GM12878 (cell line): ENCODE results near the gene NBEA. TPM values are rescaled to one million over a fixed set of nuclear protein-coding genes. Genes with fewer than 3 reads are reported as not detected.
"Not testable (repeated sequence)": the region's sequence is repeated elsewhere in the genome, so short reads cannot be mapped to it uniquely, and the experiment has no call there.

Experiments used
- ATAC-seq: fragments of 200-7000 bp; cut with Tn5 transposase; 3 replicates; pipeline ENCODE4 v1.9.1; 2020; ENCODE audit warnings: mild to moderate bottlenecking, moderate library complexity
- BruUV-seq: library from RNA; stranded (reverse); fragments of 400-500 nt; replicated peaks from 2 replicates; lab custom pipeline; 2021; lab: Mats Ljungman, UMichigan
- CTCF ChIA-PET: fragments of 300-600 bp; sonication (Branson Sonifier 250); formaldehyde crosslinking; extraction: SDS; loops from one replicate; lab custom pipeline; 2021; ENCODE audit warnings: inconsistent platforms; lab: Yijun Ruan, JAX
- POLR2A ChIA-PET: fragments of 350-600 bp; formaldehyde crosslinking; extraction: SDS; loops from one replicate; lab custom pipeline; 2021; ENCODE audit warnings: inconsistent platforms; lab: Charles Lee
- RAD21 ChIA-PET: fragments of 300-600 bp; sonication (Branson Sonifier 250); formaldehyde crosslinking; loops from one replicate; lab custom pipeline; 2023; ENCODE audit warnings: antibody characterized with exemption; ENCODE audit not compliant: unreplicated experiment; lab: Charles Lee
- SMC1A ChIA-PET: fragments of 300-600 bp; sonication (Branson Sonifier 250); formaldehyde crosslinking; loops from one replicate; lab custom pipeline; 2023; ENCODE audit not compliant: unreplicated experiment, uncharacterized antibody; lab: Charles Lee
- DNase-seq: peaks from one replicate; pipeline ENCODE4 v3.0.0-alpha.2; 2011; ENCODE audit warnings: low read depth, low spot score
- FAIRE-seq: peaks from 3 replicates; lab custom pipeline; 2011; peaks lifted over from hg19 to GRCh38; lab: Jason Lieb, UNC
- H2AFZ ChIP-seq: 2 replicates; pipeline ENCODE4 v1.6.0; 2011; ENCODE audit warnings: low read depth, low read length, control low read depth; ENCODE audit not compliant: control insufficient read depth
- H3K27ac ChIP-seq: 2 replicates; pipeline ENCODE4 v1.5.1; 2011; ENCODE audit warnings: control low read depth; ENCODE audit not compliant: control insufficient read depth, insufficient read depth
- H3K27me3 ChIP-seq, 2 experiments: replicated peaks in 1 of 2; 2 replicates each; pipeline versions ENCODE4 v1.6.0 to v1.6.1; 2011; ENCODE audit warnings: low read length in 1 of 2; ENCODE audit not compliant: control insufficient read depth in 2 of 2, insufficient read depth in 2 of 2
- H3K36me3 ChIP-seq, 2 experiments: 2 replicates each; pipeline ENCODE4 v1.5.1; 2011; ENCODE audit warnings: low read length in 1 of 2; ENCODE audit not compliant: control insufficient read depth in 2 of 2, insufficient read depth in 2 of 2
- H3K4me1 ChIP-seq: 2 replicates; pipeline ENCODE4 v1.6.1; 2011; ENCODE audit warnings: mild to moderate bottlenecking, low read length, moderate library complexity, mixed read lengths; ENCODE audit not compliant: control insufficient read depth, insufficient read depth
- H3K4me2 ChIP-seq: 2 replicates; pipeline ENCODE4 v1.6.0; 2011; ENCODE audit warnings: control low read depth; ENCODE audit not compliant: control insufficient read depth, insufficient read depth
- H3K4me3 ChIP-seq: fragments of 200-600 bp; sonication (generic); 2 replicates; pipeline ENCODE4 v1.5.1; 2016
- H3K79me2 ChIP-seq: 2 replicates; pipeline ENCODE4 v1.6.0; 2011; ENCODE audit warnings: low read length; ENCODE audit not compliant: control insufficient read depth, insufficient read depth
- H3K9ac ChIP-seq: 2 replicates; pipeline ENCODE4 v1.8.0; 2011; ENCODE audit warnings: low read length, control low read depth, mixed read lengths; ENCODE audit not compliant: control insufficient read depth, insufficient read depth
- H3K9me3 ChIP-seq: replicated peaks from 3 replicates; pipeline ENCODE4 v1.5.1; 2011; ENCODE audit warnings: mild to moderate bottlenecking, low read length; ENCODE audit not compliant: control insufficient read depth, insufficient read depth
- H4K20me1 ChIP-seq: 2 replicates; pipeline ENCODE4 v1.6.0; 2011; ENCODE audit not compliant: control insufficient read depth, insufficient read depth
- BCLAF1 ChIP-seq: fragments of 450-650 bp; IDR thresholded peaks from 2 replicates; pipeline ENCODE4 v1.6.1; 2017; ENCODE audit warnings: antibody characterized with exemption, mild to moderate bottlenecking, moderate library complexity
- CBX5 ChIP-seq: sonication (generic); IDR thresholded peaks from 2 replicates; pipeline ENCODE4 v1.6.1; 2016; ENCODE audit warnings: low read depth, moderate library complexity, mild to moderate bottlenecking, inconsistent platforms
- KLF5 ChIP-seq: fragments of 450-650 bp; IDR thresholded peaks from 2 replicates; pipeline ENCODE4 v1.6.1; 2014; ENCODE audit warnings: mild to moderate bottlenecking; ENCODE audit not compliant: partially characterized antibody
- STAT1 ChIP-seq: fragments of 450-650 bp; conservative IDR thresholded peaks from 2 replicates; pipeline ENCODE4 v1.6.1; 2014; ENCODE audit warnings: antibody characterized with exemption, mild to moderate bottlenecking
- TBL1XR1 ChIP-seq: IDR thresholded peaks from 2 replicates; pipeline ENCODE4 v1.6.1; 2012; ENCODE audit warnings: low read depth, low read length, improper control_type of control experiment
- WGBS: methylation state at CpG from one replicate; pipeline ENCODE4 v1.1.6; 2016; ENCODE audit warnings: low lambda C conversion rate; ENCODE audit not compliant: insufficient replicate concordance, insufficient coverage; ENCODE audit errors: missing lambda C conversion rate; 5-methylcytosine and 5-hydroxymethylcytosine counted together
- in situ Hi-C: fragments of 300-500 bp; cut with MboI; formaldehyde crosslinking; loops from 9 replicates; pipeline ENCODE4 v1.14.3; 2018; ENCODE audit warnings: mixed read lengths
- intact Hi-C: fragments of 100-400 bp; cut with micrococcal nuclease; formaldehyde crosslinking; loops from one replicate; pipeline ENCODE4 v1.14.2; 2022; ENCODE audit not compliant: unreplicated experiment
- polyA plus RNA-seq, 11 experiments: library from polyadenylated mRNA; depleted of rRNA in 4 of 11; unstranded in 6 of 11; stranded (reverse) in 5 of 11; fragments of >200 nt; fragmentation: Nextera tagmentation in 4 of 11; fragmentation: Illumina TruSeq in 1 of 11; extraction: Ambion mirVana in 4 of 11; extraction: Trizol in 1 of 11; gene quantifications; 1 replicate in 1 of 11; 2 replicates in 10 of 11; pipeline versions ENCODE4 v1.2.1 to v1.2.3, GENCODE V29; 2011 to 2016; ENCODE audit warnings: inconsistent platforms in 2 of 11, missing spikeins in 2 of 11, low read depth in 1 of 11
- total RNA-seq, 4 experiments: library from RNA; depleted of rRNA in 3 of 4; stranded (reverse); fragments of >200 nt in 3 of 4; fragmentation: Illumina TruSeq in 1 of 4; extraction: Trizol in 1 of 4; gene quantifications; 2 replicates each; pipeline versions ENCODE4 v1.2.1 to v1.2.3, GENCODE V29; 2013 to 2021
- TF ChIP-seq, protein P1 (sequence below): fragments of 450-650 bp; IDR thresholded peaks from 2 replicates; pipeline ENCODE4 v1.6.1; 2018; ENCODE audit warnings: mild to moderate bottlenecking, low read depth, moderate library complexity; ENCODE audit not compliant: partially characterized antibody
- TF ChIP-seq, protein P2 (sequence below): fragments of 450-650 bp; IDR thresholded peaks from 2 replicates; pipeline ENCODE4 v1.6.1; 2017; ENCODE audit warnings: mild to moderate bottlenecking, moderate library complexity

The NBEA gene
- total and polyA plus RNA-seq, 10 of the 15 experiments (the other 5 are each of a cell fraction or from before 2014, with no cell fraction given), result 0.23 to 3.6 (median 0.55) TPM

GRCh38 chr13:35058585-35058984, 116.5 kb downstream of the NBEA start:
- intact Hi-C loops, H3K27ac ChIP-seq, H2AFZ ChIP-seq, H3K4me3 ChIP-seq, CTCF ChIA-PET, RAD21 ChIA-PET, H3K9ac ChIP-seq, BruUV-seq, H3K36me3 ChIP-seq, DNase-seq, H3K4me1 ChIP-seq, H4K20me1 ChIP-seq, in situ Hi-C loops, H3K9me3 ChIP-seq, POLR2A ChIA-PET, H3K4me2 ChIP-seq, H3K79me2 ChIP-seq, H3K27me3 ChIP-seq: not testable (repeated sequence)
- ATAC-seq (peak; percentile 83), FAIRE-seq (peak; percentile 78)
- SMC1A ChIA-PET, result interaction anchor here (1.3 kb wide), 1 partner anchor 11 kb away, joined by 6 read pairs; no protein-coding TSS in a partner anchor
- WGBS, result 2% methylated on average over 3 of the region's 3 CpGs

- 18% methylated on average over 2 of the region's 2 CpGs for WGBS
- Histone ChIP-seq H3K36me3 (no peaks in the 10 kb centered on the region), H3K79me2 (no peaks in the 10 kb centered on the region), H3K4me3 (no peak overlapping the region), H3K9ac (no peak overlapping the region), H3K27me3 (no peaks in the 10 kb centered on the region), H3K4me1 (no peaks in the 10 kb centered on the region), H4K20me1 (no peaks in the 10 kb centered on the region), H2AFZ (no peak overlapping the region), H3K27ac (no peak overlapping the region), H3K9me3 (no peaks in the 10 kb centered on the region), H3K4me2 (no peak overlapping the region)
- ChIA-PET CTCF (interaction anchor here (0.6 kb wide), 1 partner anchor 118 kb away, joined by 4 read pairs; no protein-coding TSS in a partner anchor), SMC1A (no interaction called here), POLR2A (no interaction called here), RAD21 (no interaction called here)
- in situ Hi-C loops (no loop called here), intact Hi-C loops (no loop called here)
- BruUV-seq, result no TSS peak
- DNase-seq (no peak), ATAC-seq (no peak), FAIRE-seq (no peak)
- TF ChIP-seq, protein P1, sequence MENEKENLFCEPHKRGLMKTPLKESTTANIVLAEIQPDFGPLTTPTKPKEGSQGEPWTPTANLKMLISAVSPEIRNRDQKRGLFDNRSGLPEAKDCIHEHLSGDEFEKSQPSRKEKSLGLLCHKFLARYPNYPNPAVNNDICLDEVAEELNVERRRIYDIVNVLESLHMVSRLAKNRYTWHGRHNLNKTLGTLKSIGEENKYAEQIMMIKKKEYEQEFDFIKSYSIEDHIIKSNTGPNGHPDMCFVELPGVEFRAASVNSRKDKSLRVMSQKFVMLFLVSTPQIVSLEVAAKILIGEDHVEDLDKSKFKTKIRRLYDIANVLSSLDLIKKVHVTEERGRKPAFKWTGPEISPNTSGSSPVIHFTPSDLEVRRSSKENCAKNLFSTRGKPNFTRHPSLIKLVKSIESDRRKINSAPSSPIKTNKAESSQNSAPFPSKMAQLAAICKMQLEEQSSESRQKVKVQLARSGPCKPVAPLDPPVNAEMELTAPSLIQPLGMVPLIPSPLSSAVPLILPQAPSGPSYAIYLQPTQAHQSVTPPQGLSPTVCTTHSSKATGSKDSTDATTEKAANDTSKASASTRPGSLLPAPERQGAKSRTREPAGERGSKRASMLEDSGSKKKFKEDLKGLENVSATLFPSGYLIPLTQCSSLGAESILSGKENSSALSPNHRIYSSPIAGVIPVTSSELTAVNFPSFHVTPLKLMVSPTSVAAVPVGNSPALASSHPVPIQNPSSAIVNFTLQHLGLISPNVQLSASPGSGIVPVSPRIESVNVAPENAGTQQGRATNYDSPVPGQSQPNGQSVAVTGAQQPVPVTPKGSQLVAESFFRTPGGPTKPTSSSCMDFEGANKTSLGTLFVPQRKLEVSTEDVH, result no peak
- no peak for TF ChIP-seq TBL1XR1
- no peak for TF ChIP-seq KLF5
- TF ChIP-seq CBX5, result no peak
- TF ChIP-seq, protein P2, sequence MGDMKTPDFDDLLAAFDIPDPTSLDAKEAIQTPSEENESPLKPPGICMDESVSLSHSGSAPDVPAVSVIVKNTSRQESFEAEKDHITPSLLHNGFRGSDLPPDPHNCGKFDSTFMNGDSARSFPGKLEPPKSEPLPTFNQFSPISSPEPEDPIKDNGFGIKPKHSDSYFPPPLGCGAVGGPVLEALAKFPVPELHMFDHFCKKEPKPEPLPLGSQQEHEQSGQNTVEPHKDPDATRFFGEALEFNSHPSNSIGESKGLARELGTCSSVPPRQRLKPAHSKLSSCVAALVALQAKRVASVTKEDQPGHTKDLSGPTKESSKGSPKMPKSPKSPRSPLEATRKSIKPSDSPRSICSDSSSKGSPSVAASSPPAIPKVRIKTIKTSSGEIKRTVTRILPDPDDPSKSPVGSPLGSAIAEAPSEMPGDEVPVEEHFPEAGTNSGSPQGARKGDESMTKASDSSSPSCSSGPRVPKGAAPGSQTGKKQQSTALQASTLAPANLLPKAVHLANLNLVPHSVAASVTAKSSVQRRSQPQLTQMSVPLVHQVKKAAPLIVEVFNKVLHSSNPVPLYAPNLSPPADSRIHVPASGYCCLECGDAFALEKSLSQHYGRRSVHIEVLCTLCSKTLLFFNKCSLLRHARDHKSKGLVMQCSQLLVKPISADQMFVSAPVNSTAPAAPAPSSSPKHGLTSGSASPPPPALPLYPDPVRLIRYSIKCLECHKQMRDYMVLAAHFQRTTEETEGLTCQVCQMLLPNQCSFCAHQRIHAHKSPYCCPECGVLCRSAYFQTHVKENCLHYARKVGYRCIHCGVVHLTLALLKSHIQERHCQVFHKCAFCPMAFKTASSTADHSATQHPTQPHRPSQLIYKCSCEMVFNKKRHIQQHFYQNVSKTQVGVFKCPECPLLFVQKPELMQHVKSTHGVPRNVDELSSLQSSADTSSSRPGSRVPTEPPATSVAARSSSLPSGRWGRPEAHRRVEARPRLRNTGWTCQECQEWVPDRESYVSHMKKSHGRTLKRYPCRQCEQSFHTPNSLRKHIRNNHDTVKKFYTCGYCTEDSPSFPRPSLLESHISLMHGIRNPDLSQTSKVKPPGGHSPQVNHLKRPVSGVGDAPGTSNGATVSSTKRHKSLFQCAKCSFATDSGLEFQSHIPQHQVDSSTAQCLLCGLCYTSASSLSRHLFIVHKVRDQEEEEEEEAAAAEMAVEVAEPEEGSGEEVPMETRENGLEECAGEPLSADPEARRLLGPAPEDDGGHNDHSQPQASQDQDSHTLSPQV, result no peak
- no peak for TF ChIP-seq STAT1
- no peak for TF ChIP-seq BCLAF1
Measured at GRCh38 chr13:35086667-35087066, 144.6 kb downstream of the NBEA start.
